Measurements from ENCODE around the gene ITGB2.

Gene ITGB2

GRCh38 chr21:44965251-44966022 lies 44.7 kb upstream of the ITGB2 start:
- H3K4me3 ChIP-seq (ENCODE audit: control insufficient read depth, low read depth, low read length) = no peak overlapping the region
- peak; percentile 20 for DNase-seq (ENCODE audit: low read depth)
- no peak for TF ChIP-seq CTCF (IDR thresholded peaks at IDR 0.05; ENCODE audit: control insufficient read depth, insufficient read depth, low read depth, low read length, missing control alignments)

- no peak for DNase-seq (ENCODE audit: low read depth)
These were observed 43.7 kb upstream of the ITGB2 start for GRCh38 chr21:44964381-44964780.

GRCh38 chr21:44962403-44962966 lies 41.8 kb upstream of the ITGB2 start:
- no peak overlapping the region for H3K4me3 ChIP-seq (ENCODE audit: control insufficient read depth, low read depth, low read length)
- no peak for TF ChIP-seq CTCF (IDR thresholded peaks at IDR 0.05; ENCODE audit: control insufficient read depth, insufficient read depth, low read depth, low read length, missing control alignments)
- DNase-seq (ENCODE audit: low read depth) = peak; percentile 98

More at GRCh38 chr21:44964381-44964780, 43.7 kb upstream of the ITGB2 start:
- no peak overlapping the region for H3K4me3 ChIP-seq (ENCODE audit: control insufficient read depth, low read depth, low read length)
- no peak for TF ChIP-seq CTCF (IDR thresholded peaks at IDR 0.05; ENCODE audit: control insufficient read depth, insufficient read depth, low read depth, low read length, missing control alignments)

- no peak for TF ChIP-seq CTCF (IDR thresholded peaks at IDR 0.05; ENCODE audit: control insufficient read depth, insufficient read depth, low read depth, low read length, missing control alignments)
- H3K4me3 ChIP-seq (ENCODE audit: control insufficient read depth, low read depth, low read length) = no peak overlapping the region
- no peak for DNase-seq (ENCODE audit: low read depth)
These were observed 39.7 kb upstream of the ITGB2 start for GRCh38 chr21:44960141-44961092.

GRCh38 chr21:44959376-44960091 lies 38.8 kb upstream of the ITGB2 start:
- H3K4me3 ChIP-seq (ENCODE audit: control insufficient read depth, low read depth, low read length) = no peak overlapping the region
- DNase-seq (ENCODE audit: low read depth) = no peak
- TF ChIP-seq CTCF (IDR thresholded peaks at IDR 0.05; ENCODE audit: control insufficient read depth, insufficient read depth, low read depth, low read length, missing control alignments) = no peak
